ENCODE data around the gene CFAP74. TPM values are rescaled to one million over a fixed set of nuclear protein-coding genes. Genes with fewer than 3 reads are reported as not detected.

Gene CFAP74
- total and polyA plus RNA-seq, 2 donors (not counting 3 experiments of a cell fraction or from before 2014, with no cell fraction given), result not detected

GRCh38 chr1:1872329-1872994 is 131.1 kb downstream of the CFAP74 start:
- Histone ChIP-seq H3K27me3 (ENCODE audit: control insufficient read depth in 2 of 2, insufficient read depth in 2 of 2, low read length in 2 of 2) (no peaks in the 10 kb centered on the region), H4K20me1 (replicated peaks; ENCODE audit: control insufficient read depth, extremely low read depth, insufficient read depth, low read length) (peaks cover 14% of the 10 kb centered on the region), H2AFZ (ENCODE audit: low read depth, low read length) (no peak overlapping the region), H3K9me3 (replicated peaks; ENCODE audit: control insufficient read depth, insufficient read depth, low read length) (no peaks in the 10 kb centered on the region), H3K4me3 (replicated peaks in 1 of 3; ENCODE audit: insufficient read depth in 1 of 3, low read depth in 1 of 3, low read length in 3 of 3) (no peak overlapping the region), H3K4me1 (ENCODE audit: control insufficient read depth, extremely low read depth, insufficient read depth, low read length) (peaks cover 3% of the 10 kb centered on the region), H3K9ac (replicated peaks; ENCODE audit: extremely low read depth, insufficient read depth, low read length) (no peak overlapping the region), H3K36me3 (ENCODE audit: control insufficient read depth in 2 of 2, extremely low read depth in 1 of 2, insufficient read depth in 2 of 2, low read length in 2 of 2) (peaks cover 3 to 13% of the 10 kb centered on the region in 2 experiments), H3K4me2 (ENCODE audit: insufficient read depth, low read length) (no peak overlapping the region), H3K79me2 (ENCODE audit: control insufficient read depth, insufficient read depth, low read length) (peaks cover 99% of the 10 kb centered on the region), H3K9me1 (replicated peaks; ENCODE audit: control insufficient read depth, extremely low read depth, insufficient read depth, low read length) (no peaks in the 10 kb centered on the region), H3K27ac (ENCODE audit: insufficient read depth, low read depth, low read length) (no peak overlapping the region)
- CTCF ChIA-PET, result interaction anchor here (1.5 to 2.6 kb wide), 2 partner anchors 9 to 14 kb away, joined by 3 to 9 read pairs; no protein-coding TSS in a partner anchor
- no TSS peak for BruUV-seq (replicated peaks)
- no peak for FAIRE-seq
- intact Hi-C loops (cut with micrococcal nuclease) (no loop called here), dilution Hi-C loops (cut with MboI; ENCODE audit: extremely low pct_ligation_motif_present, low sequenced_read_pairs) (no loop called here)
- POLR2A ChIA-PET, result no interaction called here
- no peak for DNase-seq (ENCODE audit: low read depth, low spot score)
- no peak for TF ChIP-seq JUN (IDR thresholded peaks at IDR 0.05; ENCODE audit: borderline replicate concordance, insufficient read depth, insufficient read length, low read depth)
- TF ChIP-seq MAX (IDR thresholded peaks at IDR 0.05; ENCODE audit: insufficient read depth, insufficient read length), result no peak
- no peak for TF ChIP-seq POLR2AphosphoS5 (IDR thresholded peaks at IDR 0.05; ENCODE audit: insufficient read depth, low read depth, low read length)
- no peak for TF ChIP-seq FOS (IDR thresholded peaks at IDR 0.05; ENCODE audit: borderline replicate concordance, insufficient read depth, low read length)
- no peak for TF ChIP-seq GATA2 (IDR thresholded peaks at IDR 0.05; ENCODE audit: insufficient read depth, insufficient read length, low read depth, low read length)
- no peak for TF ChIP-seq CTCF (IDR thresholded peaks at IDR 0.05; ENCODE audit: extremely low read depth in 1 of 2, insufficient read depth in 1 of 2, low read depth in 1 of 2, low read length in 2 of 2)
- no peak for TF ChIP-seq POLR2A (IDR thresholded peaks at IDR 0.05; ENCODE audit: low read depth, low read length)
- no peak for TF ChIP-seq MYC (IDR thresholded peaks at IDR 0.05; ENCODE audit: low read depth, low read length)
- no peak for TF ChIP-seq EZH2 (IDR thresholded peaks at IDR 0.05; ENCODE audit: borderline replicate concordance, low read depth, low read length, severe bottlenecking)

Other genes starting within 250 kb of the CFAP74 start
- 76.1 and 88.8 TPM in 2 replicates for gene NADK, start 225.3 kb downstream of the CFAP74 start, total RNA-seq
- 68.5 and 73.6 TPM in 2 replicates for gene NADK, start 225.3 kb downstream of the CFAP74 start, polyA plus RNA-seq
- 519 and 529 TPM in 2 replicates for gene GNB1, start 112.7 kb downstream of the CFAP74 start, total RNA-seq
- gene GNB1, start 112.7 kb downstream of the CFAP74 start, polyA plus RNA-seq, result 460 and 501 TPM in 2 replicates
- 0.44 and 0.85 TPM in 2 replicates for gene CALML6, start 88.5 kb downstream of the CFAP74 start, total RNA-seq
- gene CALML6, start 88.5 kb downstream of the CFAP74 start, polyA plus RNA-seq, result 0.19 and 0.36 TPM in 2 replicates
- gene TMEM52, start 84.5 kb downstream of the CFAP74 start, total RNA-seq, result 1.2 and 1.6 TPM in 2 replicates
- 1.7 and 2.0 TPM in 2 replicates for gene TMEM52, start 84.5 kb downstream of the CFAP74 start, polyA plus RNA-seq
- not detected in 2 replicates for gene GABRD, start 15.6 kb upstream of the CFAP74 start, total RNA-seq
- gene GABRD, start 15.6 kb upstream of the CFAP74 start, polyA plus RNA-seq, result not detected in 2 replicates
- 0.44 and 1.7 TPM in 2 replicates for gene PRKCZ, start 46.6 kb upstream of the CFAP74 start, total RNA-seq
- gene PRKCZ, start 46.6 kb upstream of the CFAP74 start, polyA plus RNA-seq, result 0.11 and 0.22 TPM in 2 replicates
- gene FAAP20, start 191.0 kb upstream of the CFAP74 start, total RNA-seq, result 62.6 and 69.8 TPM in 2 replicates
- gene FAAP20, start 191.0 kb upstream of the CFAP74 start, polyA plus RNA-seq, result 31.5 and 57.8 TPM in 2 replicates
- 76.0 and 80.3 TPM in 2 replicates for gene SKI, start 224.5 kb upstream of the CFAP74 start, total RNA-seq
- gene SKI, start 224.5 kb upstream of the CFAP74 start, polyA plus RNA-seq, result 9.0 and 11.6 TPM in 2 replicates

Measured in endothelial cell of umbilical vein (primary cell).